Fibroblast of skin of left quadriceps (primary cell): ENCODE data around the gene FAM124A.

Experiments used
- DNase-seq, 2 experiments: peaks; one replicate each; pipeline ENCODE4 v3.0.0-alpha.2; 2013; ENCODE audit warnings: low read depth in 2 of 2

Gene FAM124A, protein sequence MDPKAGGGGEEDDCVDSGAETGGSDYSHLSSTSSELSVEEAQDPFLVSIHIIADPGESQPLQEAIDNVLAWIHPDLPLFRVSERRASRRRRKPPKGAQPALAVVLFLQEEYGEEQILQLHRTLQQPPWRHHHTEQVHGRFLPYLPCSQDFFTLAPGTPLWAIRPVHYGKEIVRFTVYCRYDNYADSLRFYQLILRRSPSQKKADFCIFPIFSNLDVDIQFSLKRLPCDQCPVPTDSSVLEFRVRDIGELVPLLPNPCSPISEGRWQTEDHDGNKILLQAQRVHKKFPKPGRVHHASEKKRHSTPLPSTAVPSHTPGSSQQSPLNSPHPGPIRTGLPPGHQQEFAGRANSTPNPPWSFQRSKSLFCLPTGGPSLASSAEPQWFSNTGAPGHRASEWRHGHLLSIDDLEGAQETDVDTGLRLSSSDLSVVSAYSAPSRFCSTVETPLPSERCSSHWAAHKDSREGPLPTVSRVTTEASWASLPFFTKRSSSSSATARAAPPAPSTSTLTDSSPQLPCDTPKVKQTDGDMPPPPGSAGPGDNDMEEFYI

DNA sequence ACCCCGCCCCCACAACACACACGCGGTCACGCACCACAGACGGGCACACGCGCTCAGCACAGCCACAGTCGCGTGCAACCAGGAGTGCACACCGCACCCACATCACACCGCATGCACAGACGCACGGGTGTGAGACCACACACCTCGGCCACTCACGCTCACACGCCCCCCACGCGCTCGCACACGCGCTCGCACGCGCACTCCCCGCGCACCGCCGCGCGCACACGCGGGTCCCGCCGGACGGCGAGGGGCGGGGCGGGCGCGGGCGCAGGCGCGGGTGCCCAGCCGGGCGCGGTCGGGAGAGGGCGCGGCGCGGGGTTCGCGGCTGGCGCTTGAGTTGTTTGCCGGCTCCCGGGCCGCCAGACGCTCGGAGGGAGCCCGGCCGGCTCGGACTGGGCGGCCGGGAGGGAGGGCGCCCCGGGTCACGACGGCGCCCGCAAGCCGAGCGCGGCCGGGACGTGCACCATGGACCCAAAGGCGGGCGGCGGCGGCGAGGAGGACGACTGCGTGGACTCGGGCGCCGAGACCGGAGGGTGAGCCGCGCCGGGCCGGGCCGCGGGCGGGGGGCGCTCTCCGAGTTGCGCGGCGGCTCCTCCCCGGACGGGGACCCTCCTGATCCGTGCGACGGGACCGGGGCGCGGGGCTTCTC is at the start of gene FAM124A:
FAM124A (plus strand) TSS at position 362 of the 649 bp plus-strand sequence; CDS start at position 466, 104 bp downstream.
- no peak for DNase-seq

DNA sequence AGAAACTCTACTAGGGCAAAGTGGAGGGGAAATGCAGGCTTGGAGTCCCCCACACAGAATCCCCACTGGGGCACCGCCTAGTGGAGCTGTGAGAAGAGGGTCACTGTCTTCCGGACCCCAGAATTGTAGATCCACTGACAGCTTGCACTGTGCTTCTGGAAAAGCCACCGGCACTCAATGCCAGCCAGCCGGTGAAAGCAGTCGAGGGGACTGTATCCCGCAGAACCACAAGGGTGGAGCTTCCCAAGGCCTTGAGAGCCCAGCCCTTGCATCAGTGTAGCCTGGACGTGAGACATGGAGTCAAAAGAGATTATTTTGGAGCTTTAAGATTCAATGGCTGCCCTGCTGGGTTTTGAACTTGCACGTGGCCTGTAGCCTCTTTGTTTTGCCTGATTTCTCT is 47.2 kb upstream of the FAM124A start:
- DNase-seq = no peak

DNA sequence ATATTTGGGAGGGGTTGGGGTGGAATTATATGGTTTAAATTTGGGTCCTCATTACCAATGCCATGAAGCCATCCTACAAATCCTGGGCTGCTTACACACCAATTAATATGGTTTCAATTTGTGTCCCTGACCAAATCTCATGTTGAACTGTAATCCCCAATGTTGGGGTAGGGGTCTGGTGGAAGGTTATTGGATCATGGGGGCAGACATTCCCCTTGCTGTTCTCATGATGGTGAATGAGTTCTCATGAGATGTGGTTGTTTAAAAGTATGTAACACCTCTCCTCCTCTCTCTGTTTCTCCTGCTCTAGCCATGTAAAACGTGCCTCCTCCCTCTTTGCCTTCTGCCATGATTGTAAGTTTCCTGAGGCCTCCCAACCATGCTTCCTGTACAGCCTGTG is 46.6 kb upstream of the FAM124A start:
- no peak for DNase-seq

DNA sequence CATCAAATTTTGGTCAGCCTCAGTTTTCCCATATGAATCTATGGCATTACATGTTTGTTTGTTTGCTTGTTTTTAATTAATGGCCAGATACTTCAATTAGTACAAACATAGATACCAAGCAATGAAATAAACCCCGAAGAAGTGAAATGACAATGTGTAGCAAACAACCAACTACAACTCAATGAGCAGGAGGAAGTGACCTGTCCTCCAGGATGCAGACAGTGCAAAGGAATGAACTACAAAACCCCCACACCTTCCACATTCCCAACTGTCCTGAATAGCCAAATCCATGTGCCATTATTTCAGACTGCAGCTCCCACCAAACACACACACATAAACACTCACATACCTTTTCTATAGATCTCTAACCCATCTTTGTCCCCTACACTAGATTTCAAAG is 45.0 kb upstream of the FAM124A start:
- no peak for DNase-seq

DNA sequence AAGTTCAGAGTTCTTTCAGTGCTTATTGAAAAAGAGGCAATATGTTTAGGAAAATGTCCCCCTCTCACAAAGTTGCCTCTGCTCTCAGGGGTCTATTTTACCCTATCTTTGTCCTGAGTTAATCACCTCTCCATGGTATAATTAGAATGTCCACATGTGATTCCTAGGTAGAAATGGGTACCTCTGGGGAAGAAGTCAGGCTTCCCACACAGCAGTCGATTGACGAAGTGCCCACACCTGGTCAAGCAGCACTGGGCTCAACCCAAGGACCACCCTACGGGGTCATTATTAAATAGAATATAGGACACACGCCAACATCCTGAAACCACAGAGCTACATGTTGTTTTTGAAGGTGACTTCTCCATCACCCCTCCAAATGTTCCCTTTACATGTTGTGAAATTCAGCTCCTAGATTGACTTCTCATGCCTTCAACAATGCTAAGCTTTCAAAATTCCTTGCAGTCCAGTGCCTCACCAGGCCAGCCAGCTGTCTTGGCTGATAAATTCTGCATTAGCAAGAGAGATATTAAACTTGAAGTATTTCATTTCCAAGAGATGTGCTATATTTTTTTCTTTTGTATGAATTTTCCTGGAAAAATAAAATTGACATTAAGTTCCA is 43.6 kb upstream of the FAM124A start:
- no peak for DNase-seq

DNA sequence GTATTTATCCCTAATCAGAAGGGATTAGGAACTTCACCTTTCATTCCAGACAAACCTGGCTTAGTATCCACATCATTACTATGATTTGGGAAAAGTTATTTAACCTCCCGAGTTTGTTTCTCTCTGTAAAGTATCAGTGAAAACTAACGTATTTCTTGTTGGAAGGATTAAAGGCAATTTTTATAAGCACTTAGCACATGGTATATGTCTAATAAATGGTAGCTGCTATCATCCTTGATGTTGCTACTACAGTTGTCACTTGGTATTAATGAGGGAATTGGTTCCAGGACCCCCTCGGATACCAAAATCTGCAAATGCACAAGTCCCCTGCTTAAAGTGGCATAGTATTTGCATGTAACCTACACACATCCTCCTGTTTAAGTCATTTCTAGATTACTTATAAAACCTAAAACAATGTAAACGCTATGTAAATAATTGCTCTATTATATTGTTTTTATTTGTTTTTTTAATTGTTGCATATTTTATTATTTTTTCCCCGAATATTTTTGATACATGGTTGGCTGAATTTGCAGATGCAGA is 42.7 kb upstream of the FAM124A start:
- DNase-seq = no peak

DNA sequence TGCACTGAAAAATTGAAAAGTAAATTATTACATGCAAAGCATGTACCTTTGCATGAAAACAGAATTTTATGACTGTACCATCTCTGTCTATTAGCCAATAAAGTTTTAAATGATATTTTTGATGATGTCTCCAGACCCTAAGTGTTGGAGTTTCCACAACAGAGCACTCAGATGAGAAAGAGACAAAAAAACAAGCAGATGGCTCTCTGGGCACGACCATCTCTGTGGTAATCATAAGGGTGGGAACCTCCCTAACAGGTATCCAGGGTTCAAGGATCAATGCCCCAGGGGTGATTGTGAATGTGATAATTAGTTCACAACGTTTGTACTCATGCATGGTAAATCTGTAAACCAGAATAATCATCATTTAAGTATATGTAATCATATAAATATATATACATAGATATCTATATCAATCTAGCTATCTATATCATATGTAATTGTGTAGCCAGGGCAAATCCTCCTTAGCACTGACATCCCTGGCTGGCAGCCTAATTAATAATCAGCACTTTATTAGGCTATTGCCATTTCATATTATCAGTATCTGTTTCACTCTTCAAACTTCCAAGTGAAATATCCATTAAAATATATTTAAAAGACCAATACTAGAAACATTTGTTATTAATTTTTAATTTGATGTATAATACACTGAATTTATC is 41.2 kb upstream of the FAM124A start:
- no peak for DNase-seq

DNA sequence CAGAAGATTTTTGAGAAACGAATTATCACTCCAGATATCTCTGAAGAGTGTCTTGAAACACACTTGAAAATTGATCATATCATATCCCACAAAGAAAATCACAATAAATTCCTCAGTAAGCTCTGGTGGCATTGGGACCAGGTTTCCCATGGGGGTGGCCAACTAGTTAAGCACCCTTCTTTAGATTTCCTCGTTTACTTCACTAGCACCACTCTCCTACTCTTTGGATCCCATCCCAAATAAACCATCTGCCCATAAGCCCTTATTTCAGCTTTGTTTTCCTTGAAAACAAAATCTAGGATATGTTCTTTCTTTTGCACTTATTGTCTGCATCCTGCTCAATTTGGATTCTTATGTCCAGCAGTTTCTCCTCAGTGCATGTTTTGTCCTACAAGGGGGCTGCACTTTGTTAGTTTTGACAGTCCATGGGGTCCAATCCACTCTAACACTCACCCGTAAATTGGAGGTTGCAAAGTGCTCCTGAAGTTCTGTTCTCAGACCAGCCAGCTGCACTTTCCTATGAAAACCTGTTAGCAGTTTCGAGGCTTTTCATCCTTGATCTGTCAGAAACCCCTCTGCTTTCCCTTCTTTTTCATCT is 40.3 kb upstream of the FAM124A start:
- no peak for DNase-seq

DNA sequence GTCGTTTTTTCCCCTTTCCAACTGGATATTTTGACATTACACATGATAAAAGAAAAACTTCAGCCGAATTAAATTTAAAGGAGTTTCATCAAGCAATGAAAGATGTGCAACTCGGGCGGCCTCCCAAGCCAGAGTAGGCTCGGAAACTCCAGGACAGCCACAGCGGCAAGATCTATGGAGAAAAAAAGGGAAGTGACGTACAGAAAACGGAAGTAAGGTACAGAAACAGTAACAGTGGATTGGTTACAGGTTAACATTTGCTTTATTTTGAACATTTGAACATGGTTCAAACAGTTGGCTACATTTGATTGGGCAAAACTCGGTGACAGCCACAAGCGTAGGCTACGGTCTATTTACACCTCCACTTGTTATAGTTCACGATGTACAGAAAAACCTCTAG is 30.5 kb upstream of the FAM124A start:
- no peak for DNase-seq

DNA sequence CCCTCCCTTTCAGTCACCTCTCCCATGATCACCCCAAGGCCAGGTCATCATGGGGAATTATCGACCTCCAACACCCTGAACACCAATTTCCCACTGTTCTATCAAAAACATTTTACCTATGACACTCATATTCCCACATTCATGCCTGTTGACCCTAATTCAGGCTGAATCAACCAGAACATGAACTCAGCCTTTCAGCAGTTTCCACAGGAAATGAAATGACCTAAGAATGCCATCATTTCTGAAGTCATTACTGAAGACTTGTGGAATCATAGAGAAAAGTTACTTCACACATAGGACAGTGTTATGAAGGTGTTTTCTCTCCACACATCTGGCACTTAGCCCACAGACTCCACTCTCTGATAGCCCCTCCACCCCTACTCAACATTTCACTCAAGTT is 29.9 kb upstream of the FAM124A start:
- DNase-seq = no peak

DNA sequence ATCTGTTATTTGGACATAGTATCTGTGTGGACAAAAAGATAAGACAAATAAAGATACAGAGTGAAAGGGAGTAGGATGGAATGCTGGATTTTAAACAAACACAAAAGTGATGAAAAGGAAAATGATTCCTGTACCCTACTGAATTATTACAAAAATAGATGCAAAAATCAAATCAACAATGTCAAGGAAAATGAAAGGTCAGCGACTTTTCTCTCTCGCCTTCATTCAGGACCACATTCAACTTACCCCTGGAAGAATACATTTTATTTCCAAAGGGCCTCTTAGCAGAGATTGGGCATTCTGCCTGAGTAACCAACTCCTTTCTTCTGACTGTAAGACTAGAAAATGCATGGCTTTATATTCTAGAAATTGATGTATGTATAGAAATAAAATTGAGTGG is 28.8 kb upstream of the FAM124A start:
- DNase-seq = no peak

DNA sequence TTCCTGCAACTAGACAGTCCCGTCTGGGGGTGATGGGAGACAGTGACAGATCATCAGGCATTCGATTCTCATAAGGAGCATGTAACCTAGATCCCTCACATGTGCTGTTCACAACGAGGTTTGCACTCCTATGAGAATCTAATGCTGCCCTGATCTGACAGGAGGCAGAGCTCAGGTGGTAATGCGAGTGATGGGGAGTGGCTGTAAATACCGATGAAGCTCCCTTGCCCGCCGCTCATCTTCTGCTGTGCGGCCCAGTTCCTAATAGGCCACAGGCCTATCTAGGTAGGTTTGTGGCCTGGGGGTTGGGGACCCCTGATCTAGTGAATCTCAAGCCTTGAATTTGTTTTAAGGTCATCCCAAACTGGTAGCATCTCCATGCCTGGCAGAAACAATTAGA is 27.3 kb upstream of the FAM124A start:
- no peak for DNase-seq

DNA sequence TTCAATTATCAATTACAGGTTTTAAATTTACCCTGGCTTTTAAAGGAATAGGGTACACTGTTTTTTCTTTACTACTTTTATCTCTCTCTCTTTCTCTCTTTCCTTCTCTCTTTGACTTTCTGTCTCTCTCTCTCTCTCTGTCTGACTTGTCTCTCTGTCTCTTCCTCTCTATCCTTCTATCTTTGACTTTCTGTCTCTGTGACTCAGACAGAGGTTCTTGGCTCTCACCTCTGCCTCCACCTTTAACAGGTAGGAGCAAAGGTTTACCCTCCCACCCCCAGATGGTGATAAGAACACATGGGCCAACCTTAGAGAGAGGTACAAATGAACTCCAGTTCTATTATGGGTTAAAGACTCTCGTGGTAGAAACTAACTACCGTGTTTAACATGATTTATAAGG is 20.3 kb upstream of the FAM124A start:
- no peak for DNase-seq

DNA sequence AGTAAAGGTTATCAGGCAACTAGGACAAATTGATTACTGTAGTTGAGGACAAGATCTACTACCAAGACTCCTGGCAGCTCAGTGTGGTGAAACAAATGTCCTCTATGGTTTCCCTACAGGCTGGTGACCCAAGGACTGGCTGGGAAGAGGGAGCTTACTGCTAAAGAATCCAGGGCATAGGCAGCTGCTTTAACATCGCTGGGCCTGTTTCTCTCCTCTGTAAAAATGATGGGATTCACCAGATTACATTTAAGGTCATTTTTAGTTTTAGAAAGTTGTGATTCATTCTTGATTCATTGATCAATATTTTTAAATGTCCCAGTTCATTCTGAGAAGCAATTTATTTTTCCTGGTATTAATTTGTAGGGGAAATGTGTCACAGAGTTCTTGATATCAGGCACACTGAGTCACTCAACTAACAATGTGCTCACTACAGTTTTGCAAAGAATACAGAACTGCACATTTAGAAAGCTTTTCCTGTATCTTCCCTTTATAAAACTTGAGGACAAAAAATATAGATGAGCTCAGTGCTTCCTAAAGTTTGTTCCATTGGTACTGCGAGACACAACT is 19.6 kb upstream of the FAM124A start:
- no peak for DNase-seq

DNA sequence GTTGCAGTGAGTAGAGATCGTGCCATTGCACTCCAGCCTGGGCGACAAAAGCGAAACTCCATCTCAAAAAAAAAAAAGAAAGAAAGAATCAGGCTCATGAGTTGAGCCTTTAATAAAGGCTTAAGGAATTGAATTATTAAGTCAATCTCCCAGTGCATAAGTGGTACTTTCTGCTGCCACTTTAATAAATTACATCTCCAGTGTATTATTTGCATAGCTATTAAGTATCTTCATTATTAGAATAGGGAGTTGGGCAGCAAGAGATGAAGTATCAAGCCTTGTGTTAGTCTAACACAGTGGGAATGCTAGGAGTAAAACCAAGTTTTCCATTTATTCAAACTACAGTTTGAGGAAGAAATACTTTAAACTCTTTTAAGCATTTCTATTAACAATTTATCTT is 15.6 kb upstream of the FAM124A start:
- no peak for DNase-seq

DNA sequence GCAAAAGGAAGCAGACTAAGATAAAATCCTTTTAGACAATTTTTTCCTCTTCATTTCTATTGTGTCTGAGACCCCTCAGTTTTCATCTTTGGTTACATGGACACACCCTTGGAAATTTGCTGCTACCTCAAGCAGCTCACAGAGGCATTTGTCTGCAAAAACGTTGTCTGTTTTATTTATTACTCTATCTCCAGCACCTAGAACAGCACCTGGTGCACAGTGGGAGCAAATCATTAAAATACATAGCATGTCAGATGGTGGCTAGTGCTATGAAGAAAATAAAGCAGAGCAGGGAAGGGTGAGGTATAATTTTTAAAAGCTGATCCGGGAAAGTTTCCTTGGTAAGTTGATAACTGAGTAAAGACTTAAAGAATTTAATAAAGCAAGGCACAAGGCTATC is 14.3 kb upstream of the FAM124A start:
- DNase-seq = no peak

DNA sequence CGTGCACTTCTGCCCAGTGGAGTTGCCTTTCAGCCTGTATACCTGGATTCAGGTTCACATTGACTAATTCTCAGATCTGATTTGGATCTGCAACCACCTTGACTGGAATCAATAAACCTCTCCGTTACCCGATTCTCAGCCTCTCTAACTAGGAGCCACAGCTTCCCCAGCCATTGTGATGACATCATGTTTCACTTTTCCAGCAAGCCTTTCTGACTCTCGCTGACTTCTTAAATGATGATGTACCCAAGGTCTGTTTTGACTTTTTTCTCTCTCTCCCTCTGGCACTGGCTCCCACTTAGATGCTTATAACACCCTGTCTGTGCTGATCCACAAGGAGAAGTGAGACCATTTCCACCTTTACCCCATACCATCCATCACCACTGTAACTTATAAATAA is 13.5 kb upstream of the FAM124A start:
- DNase-seq = no peak

DNA sequence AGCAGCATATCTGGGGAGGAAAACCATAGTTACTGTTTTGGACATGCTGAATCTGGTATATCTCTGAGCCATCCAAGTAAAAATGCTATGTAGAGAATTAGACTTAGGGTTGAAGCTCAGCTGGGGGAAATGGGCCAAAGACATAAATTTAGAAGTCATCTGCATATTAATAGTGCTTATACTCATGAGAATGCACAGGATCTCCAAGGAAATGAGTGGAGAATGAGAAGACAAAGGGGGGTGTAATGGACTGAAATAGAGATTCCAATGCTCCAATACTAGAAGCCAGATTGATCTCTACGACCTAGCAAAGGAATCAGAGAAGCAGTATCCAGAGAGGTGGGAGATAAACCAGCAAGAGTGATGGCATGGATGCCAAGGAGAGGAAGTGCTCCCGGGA is 10.3 kb upstream of the FAM124A start:
- no peak for DNase-seq

DNA sequence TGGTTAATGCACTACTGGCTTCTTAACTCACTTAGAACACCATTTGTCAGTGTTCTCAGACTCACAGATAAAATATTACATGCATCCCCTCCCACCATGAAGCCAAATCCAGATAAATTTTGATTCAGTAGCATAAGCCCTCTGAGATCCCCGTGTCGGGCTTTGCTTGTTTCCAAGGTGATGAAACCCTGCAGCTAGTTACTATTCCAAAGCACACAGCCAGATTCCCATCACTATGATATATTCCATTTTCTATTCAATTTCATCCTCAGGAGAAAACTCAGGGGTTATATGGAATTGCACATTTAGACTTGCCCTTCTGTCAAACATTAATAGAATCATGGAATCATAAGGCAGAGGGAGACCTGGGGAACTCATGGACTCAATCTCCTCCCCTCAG is 9.4 kb upstream of the FAM124A start:
- no peak for DNase-seq

DNA sequence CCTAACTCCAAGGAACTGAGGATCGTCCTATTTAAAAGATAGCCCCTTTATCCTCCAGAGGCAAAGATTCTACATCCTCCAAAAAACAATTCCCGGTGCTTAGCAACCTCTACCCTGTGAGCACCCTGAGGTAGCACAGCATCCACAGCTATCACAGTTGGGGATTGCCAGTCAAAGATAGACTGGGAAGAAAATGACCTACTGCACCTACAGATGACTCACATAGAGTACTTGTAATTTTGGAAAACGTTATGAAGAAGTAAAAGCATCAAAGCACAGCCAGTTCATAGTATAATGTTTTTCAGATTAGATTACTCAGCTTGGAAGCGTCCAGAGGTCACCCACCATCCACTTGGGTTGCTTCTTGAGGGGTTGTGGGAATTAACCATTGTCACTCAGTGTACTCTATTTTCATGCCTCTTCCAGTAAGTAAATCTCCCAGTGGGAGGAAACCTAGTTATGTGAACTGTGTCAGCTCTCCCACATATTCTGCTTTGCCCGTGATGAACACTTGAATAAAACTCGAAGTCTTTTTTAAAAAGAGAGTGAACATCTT is 8.9 kb upstream of the FAM124A start:
- DNase-seq = no peak

DNA sequence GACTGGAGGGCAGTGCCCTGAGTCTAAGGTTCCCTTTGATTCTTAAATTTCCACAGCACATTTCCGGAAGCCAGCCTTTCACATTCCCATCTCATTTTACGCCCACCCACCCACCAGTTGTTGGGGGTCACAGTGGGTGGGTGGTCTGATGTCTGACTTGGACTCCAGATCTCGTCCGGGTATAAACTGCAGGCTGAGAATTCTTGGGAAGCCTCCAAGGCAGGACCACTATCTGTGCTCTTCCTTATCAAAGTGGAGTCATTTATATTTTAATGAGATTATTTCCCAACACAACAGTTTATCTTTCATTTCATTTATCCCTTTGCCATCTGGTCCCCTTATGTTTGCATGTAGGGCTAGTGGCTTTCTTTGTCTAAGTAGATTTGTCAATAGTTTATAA is 3.6 kb upstream of the FAM124A start:
- DNase-seq = no peak
